GM18508 (cell line): ENCODE results near the gene SIRPB1.
"Not testable (repeated sequence)": the region's sequence is repeated elsewhere in the genome, so short reads cannot be mapped to it uniquely, and the experiment has no call there.

Source experiments
- ATAC-seq: cut with Tn5 transposase; IDR thresholded peaks from one replicate; pipeline ENCODE4 v1.9.1; 2021; ENCODE audit warnings: moderate number of reproducible peaks; ENCODE audit not compliant: insufficient read depth, unreplicated experiment

The SIRPB1 gene

GRCh38 chr20:1608678-1609347 lies 11.0 kb downstream of the SIRPB1 start:
- not testable (repeated sequence) for ATAC-seq

- no peak for ATAC-seq
Measured at GRCh38 chr20:1600736-1601135, 19.1 kb downstream of the SIRPB1 start.

- no peak for ATAC-seq
Measured at GRCh38 chr20:1595333-1595732, 24.5 kb downstream of the SIRPB1 start.

- ATAC-seq = no peak
Measured at GRCh38 chr20:1588533-1589460, 31.0 kb downstream of the SIRPB1 start.

- no peak for ATAC-seq
Measured at GRCh38 chr20:1587781-1588532, 31.9 kb downstream of the SIRPB1 start.

- ATAC-seq = no peak
Measured at GRCh38 chr20:1579488-1579887, 40.3 kb downstream of the SIRPB1 start.

GRCh38 chr20:1577906-1578305 lies 41.9 kb downstream of the SIRPB1 start:
- ATAC-seq = no peak

- ATAC-seq = not testable (repeated sequence)
Measured at GRCh38 chr20:1577313-1577712, 42.5 kb downstream of the SIRPB1 start.

- ATAC-seq = no peak
Measured at GRCh38 chr20:1576641-1577040, 43.2 kb downstream of the SIRPB1 start.

- ATAC-seq = not testable (repeated sequence)
Measured at GRCh38 chr20:1576003-1576402, 43.8 kb downstream of the SIRPB1 start.

GRCh38 chr20:1571583-1571982 lies 48.2 kb downstream of the SIRPB1 start:
- not testable (repeated sequence) for ATAC-seq
